COR-L47 (cell line): ENCODE measurements around the gene DUOX1.
"Not testable (repeated sequence)": the region's sequence is repeated elsewhere in the genome, so short reads cannot be mapped to it uniquely, and the experiment has no call there.

Experiments used
- DNase-seq: peaks from one replicate; lab custom pipeline; 2025; lab: John Stamatoyannopoulos, UW

Gene DUOX1

DNA sequence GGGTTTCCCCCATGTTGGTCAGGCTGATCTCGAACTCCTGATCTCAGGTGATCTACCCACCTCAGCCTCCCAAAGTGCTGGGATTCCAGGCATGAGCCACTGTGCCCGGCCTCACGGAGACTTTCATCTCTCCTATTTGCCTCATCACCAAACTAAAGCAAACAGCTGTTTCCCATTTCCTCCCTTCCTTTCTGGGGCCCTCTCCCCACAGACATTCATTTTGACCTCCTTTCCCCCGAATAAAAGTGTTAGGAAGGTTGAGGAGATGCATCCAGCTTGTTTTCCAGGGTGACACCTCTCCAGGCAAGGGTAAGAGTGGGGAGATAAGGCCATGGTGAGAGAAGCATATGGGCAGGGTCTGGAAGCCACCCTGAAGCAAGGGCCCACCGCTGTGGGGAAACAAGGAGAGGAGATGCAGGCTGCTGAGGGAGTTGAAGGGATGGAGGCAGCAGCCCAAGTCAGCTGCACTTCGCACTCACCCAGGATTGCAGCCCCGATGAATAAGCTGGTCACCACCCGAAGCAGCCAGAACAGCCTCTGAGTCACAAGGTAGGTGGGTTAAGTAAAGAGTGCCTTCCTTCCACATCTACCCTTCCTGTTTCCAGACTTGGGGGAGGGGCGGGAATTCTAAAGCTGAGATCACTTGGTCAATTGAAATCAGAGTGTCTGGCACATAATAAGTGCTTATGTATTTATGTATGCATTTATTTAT, 7.9 kb upstream of the DUOX1 start:
- no peak for DNase-seq

DNA sequence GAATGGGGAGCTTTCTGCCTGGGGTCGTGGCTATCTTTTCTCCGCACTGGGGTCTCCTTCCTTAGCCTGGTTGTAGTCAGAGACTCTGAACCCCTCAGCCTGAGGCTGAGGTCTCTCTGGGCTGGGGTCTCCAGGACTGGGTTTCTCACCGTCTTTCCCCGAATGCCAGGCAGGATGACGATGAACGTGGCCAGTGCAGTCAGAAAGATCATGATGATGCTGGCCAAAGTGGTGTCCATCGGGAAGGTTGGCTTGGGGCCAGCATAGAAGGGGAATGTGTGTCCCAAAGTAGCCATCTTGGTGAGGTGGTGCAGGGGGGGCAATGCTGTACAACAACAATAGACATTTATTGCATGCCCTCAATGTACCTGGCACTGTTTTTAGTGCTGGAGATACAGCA, 7.1 kb upstream of the DUOX1 start:
- DNase-seq: no peak

DNA sequence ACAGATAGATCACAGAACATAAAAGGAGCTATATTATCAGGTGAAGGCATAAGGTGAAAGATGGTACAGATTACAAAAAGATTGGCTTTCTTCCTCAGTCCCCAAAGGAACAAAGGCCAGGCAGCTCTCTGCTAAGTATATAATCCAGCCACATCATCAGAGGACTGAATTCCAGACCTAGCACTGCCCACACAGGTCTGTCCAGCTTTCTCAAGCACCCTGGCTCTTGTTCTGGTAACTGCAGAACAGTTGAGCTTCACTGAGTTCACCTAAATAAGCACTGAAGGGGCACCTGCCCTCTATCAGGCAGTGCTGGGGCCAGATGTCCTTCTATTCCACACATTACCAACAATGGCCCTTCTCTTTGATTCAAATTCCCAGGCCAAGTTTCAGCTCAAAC, 6.4 kb upstream of the DUOX1 start:
- DNase-seq: no peak

DNA sequence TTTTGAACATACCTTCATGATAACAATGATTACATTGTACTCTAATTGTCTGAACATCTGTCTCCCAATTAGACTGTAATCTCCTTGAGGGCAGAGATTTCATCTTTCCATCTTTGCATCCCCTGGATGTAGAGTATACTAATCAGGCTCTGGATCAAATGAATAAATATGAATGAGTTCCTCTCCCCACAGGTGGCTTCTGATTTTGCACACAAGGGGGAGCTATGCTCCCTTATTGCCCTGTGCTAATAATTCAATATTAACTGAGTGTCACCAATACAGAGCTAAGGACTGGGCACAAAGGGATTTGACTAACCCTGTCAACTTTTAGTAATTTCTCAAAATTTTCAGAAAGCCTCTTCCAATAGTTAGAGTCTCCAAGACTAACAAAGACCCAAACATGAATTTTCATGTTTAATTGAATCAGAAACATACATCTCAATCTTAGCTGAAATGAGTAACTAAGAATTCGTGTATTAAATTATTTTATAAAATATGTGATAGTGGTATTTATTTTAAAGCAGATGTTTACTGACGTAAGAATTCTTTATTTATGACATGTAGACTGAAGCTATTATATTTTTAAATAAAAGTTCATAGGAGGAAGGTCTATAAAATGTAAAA, 3.1 kb upstream of the DUOX1 start:
- DNase-seq: peak; percentile 13

DNA sequence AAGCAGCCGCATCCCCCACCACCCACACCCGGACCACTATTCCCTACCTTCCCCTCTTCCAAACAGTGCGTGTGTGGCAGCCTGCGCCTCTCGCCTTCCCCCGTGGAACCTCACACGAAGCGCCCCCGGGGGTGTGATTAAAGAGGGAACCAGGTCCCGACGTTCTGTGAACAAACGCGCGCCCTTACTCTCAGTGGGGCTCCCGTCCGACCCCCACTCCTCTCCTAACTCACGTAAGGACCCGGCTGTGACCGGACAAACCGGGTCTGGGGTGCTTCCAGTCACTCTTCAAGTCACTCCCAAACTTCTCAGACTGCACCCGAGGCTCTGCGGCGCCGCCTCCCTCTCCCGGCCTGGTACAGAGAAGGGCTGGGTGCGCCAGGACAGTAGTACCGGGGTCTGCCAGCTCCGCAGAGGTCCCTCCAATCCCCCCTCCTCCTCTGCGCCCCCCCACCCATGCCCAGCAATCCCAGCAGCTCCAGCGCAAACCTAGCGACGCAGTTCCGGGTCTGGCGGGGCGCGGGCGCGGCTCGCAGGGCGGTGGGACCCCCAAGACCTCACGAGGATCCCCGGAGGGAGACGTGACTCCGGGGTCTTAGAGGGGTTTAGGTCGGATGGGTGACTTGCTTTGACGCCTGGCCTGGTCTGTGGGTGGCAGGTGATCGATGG, 689 bp upstream of the DUOX1 start:
- DNase-seq: no peak

DNA sequence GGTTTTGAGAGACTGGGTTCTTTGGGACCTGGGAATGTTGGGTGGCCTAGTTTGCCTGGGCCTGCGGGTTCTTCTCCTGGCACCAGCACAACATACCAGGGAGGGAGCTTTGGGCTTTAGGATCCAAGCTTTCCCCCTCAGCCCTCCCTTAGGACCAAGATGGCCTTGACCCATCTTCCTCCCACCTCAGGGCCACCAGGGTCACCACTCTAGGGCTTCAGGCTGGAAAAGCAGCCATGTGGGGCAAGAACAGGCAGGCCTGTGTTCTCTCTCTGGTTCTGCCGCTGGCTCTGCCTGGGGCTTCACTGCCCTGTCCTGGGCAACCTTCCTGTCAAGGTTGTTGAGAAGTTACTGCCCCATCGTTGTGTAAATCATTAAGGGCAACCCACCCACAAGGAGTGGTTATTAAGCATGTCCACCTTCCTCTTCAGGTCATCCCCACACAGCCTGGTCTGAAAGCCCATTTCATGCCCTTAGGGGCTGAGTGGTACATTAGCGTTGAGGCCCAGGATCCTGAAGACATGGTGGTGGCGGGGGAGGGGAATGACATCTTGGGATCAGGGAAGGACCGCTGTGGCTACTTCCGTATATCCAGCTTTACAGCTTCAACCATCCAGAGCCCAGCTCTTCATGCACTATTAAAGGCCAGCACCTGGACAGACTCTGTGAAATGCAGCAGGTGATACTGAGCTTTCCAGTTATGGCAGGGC, 652 bp downstream of the DUOX1 start:
- no peak for DNase-seq

DNA sequence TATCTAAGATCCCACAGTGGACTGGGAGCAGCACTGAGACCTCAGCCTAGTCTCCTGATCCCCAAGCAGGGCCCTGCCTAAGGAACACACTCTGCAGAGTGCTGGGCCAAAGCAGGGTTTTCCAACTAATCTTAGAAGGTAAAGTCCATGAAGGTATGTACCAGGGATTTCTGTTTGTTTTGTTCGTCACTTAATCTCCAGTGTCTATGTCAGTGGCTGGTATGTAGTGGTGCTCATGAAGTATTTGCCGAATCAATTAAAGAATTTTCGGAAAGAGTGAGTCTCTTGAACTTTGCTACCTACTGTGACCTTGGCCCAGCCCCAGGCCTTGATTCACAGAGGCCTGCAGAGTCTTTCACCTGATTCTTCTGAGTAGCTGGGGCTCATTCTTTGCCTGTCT, 1.7 kb downstream of the DUOX1 start:
- no peak for DNase-seq

DNA sequence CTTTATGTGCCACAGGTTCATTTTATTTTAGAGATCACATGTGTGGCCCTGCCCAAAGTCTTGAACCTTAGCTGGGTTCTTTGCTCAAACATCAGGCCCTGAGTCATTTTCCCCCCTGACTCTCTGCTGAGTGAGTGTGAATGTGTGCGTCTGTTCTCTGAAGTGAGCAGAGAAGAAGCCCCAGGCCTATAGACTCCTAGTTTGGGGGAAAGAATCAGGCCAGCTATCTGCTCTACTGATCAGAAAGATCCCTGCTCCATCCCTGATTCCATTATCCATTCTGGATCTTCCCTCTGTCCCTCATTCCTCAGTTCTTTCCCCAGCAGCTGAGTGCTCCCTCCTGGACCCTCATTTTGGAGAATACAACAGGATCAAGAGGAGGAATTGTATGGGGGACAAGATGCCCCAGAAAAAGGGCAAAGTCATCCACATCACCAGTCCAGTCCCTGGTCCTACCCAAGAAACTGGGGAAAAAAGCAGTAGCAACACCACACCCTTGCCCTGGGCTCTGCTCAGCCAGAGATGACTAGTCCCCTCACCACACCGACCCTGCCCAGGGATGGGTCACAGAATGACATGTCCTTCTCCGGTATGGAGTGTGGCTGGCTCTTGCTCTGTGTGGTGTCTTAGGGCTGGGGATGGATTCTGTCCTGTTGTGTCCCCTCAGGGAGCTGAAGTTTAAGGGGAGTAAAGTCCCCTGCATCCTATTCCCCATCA, 3.2 kb downstream of the DUOX1 start:
- DNase-seq: no peak

DNA sequence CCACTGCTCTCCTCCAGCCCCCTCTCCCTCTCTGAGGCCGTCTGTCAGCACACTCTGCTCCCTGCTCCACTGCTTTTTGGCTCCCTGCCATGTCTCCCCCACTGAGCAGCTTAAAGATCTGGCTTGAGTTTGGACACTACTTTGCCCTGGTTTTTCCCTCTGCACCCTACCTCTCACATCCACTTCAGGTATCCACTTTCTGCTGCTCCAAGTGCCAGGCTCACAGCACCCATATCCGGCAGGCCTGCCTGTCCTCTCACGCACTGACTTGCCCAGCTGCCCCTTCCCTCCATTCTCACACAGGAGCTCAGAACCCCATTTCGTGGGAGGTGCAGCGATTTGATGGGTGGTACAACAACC, 3.7 kb downstream of the DUOX1 start:
- no peak for DNase-seq

DNA sequence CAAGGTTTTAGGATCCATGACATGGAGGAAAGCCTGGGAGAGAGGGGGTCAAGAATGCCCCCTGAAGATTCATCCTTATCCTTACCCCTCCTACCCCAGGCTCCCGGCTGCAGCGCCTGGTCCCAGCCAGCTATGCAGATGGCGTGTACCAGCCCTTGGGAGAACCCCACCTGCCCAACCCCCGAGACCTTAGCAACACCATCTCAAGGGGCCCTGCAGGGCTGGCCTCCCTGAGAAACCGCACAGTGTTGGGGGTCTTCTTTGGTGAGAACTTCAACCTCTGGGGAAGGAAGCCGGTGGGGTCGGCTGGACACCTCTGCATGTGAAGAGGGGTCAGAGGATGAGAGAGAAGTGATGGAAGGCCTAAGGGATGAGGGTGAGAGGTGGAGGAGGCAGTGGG, 4.3 kb downstream of the DUOX1 start:
- no peak for DNase-seq

DNA sequence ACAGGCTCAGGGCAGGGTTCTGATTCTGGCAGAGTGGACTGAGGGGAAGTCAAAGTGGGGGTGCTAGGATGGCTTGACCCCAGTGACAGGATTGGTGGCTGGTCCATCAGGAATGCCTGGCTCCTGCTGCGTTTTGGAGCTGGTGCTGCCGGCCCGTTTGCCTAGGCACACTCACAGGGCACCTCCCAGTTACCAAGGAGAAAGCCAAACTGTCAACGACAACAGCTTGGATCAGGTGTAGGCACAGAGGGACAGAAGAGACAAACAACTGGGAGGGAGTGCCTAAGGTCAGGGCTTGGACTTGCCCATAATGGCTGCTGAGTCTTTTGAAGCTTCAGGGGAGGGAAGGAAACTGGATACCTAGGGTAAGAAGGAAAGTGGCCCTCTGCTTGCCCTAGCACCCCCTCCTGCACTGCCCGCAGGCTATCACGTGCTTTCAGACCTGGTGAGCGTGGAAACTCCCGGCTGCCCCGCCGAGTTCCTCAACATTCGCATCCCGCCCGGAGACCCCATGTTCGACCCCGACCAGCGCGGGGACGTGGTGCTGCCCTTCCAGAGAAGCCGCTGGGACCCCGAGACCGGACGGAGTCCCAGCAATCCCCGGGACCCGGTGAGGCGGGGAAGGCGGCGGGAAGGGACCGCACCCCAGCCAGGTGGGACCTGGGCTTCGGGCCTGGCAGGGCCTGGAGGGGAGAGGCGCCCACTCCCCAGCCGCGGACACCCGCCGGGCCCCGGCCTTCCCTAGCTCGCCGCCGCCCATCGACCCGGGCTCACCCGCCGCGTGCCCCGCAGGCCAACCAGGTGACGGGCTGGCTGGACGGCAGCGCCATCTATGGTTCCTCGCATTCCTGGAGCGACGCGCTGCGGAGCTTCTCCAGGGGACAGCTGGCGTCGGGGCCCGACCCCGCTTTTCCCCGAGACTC, 5.1 kb downstream of the DUOX1 start:
- DNase-seq: no peak

DNA sequence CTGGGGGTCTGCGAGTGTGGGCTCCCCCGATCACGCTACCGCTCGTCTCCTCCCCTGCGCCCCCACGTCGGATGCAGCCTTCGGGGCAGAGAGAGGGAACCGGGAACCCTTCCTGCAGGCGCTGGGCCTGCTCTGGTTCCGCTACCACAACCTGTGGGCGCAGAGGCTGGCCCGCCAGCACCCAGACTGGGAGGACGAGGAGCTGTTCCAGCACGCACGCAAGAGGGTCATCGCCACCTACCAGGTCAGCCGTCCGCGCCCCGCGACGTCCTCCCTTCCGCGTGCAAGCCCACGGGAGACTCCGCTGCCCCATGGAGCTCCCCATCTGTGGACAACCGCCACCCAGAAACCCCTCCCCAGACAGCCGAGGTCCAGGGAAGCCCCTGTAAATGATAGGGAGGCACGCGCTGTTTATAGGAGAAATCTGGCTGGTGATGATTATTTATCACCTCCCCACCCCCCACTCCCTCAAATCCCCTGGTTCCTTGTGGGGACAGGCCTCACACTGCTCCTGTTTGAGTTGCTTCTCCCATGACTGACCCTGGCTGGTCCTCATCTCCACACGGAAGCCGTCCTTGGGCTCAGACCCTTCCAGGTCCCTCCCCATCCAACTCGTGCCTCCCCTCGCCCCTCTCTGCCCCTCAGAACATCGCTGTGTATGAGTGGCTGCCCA, 6.0 kb downstream of the DUOX1 start:
- not testable (repeated sequence) for DNase-seq

DNA sequence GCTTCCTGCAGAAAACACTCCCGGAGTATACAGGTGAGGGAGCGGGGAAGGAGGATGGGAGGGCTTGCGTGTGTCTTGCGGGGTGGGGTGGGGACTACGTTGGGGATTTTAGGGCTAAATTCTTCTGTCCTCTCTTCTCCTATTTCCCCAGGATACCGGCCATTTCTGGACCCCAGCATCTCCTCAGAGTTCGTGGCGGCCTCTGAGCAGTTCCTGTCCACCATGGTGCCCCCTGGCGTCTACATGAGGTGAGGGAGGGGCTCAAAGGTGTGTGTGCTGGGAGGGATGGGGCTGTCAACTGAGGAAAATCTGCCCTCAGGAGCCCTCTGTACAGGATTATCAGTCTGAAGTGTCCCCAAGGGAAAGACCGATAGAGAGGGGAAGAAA, 6.6 kb downstream of the DUOX1 start:
- DNase-seq: no peak

DNA sequence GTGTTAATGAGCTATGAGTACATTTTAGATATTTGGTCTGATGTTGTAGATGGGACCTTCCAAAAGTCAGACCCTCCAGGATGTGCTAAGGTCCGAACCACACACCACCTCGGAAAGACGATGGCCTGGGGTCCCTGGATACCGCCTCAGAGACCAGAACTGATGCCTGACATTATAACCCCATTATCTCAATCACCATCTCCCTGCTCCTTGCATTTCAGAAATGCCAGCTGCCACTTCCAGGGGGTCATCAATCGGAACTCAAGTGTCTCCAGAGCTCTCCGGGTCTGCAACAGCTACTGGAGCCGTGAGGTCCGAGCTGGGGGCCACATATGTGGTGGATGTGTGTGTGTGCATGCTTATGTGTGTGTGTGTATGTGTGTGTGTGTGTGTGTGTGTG, 7.9 kb downstream of the DUOX1 start:
- no peak for DNase-seq

DNA sequence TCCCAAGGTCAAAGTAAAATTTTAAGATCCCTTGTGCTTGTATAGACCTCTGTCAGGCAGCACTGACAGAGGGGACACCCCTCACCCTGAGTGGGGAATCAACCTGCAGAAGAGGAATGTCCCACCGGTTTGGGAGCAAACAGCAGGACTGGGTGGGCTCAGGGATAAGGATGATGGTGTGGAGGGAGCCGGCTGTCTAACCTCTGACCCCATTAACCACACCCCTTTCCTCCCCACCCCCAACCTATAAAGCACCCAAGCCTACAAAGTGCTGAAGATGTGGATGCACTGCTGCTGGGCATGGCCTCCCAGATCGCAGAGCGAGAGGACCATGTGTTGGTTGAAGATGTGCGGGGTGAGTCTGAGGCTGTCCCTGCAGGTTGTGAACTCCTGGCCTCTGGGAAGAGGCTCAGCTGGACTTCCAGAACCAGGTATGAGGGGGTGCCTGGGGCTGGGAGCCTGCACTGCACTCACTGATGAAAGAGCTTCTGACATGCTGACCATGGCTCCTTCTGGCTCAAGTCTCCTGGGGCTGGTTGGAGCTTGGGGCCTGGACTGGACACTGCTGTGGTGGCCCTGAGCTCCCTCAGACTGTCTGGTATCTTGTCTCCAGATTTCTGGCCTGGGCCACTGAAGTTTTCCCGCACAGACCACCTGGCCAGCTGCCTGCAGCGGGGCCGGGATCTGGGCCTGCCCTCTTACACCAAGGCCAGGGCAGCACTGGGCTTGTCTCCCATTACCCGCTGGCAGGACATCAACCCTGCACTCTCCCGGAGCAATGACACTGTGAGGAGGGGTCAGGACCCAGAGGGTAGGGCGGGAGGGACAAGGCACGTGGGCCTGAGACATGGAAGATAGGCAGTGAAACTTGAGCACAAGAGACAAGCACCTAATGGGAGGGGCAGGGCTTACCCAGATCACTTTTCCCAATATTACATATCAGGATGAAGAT, 9.3 kb downstream of the DUOX1 start:
- no peak for DNase-seq

DNA sequence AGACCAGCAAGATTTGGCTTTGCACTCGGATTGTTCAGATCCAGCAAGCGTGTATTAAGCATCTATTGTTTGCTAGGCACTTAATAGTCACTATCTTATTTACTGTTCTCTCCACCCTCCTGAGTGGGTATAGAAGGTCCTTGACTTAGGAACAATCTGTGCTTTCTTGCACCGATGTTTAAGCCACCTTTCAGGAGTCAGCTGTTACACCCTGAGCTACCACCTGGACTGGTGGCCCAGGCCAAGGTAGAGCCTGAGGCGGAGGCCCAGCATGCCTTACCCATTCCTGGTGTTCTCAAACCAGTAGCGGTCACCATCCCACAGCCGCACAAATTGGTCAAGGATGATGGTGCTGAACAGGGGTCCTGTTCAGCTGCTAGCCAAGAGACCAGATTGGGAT, 10.0 kb downstream of the DUOX1 start:
- no peak for DNase-seq

DNA sequence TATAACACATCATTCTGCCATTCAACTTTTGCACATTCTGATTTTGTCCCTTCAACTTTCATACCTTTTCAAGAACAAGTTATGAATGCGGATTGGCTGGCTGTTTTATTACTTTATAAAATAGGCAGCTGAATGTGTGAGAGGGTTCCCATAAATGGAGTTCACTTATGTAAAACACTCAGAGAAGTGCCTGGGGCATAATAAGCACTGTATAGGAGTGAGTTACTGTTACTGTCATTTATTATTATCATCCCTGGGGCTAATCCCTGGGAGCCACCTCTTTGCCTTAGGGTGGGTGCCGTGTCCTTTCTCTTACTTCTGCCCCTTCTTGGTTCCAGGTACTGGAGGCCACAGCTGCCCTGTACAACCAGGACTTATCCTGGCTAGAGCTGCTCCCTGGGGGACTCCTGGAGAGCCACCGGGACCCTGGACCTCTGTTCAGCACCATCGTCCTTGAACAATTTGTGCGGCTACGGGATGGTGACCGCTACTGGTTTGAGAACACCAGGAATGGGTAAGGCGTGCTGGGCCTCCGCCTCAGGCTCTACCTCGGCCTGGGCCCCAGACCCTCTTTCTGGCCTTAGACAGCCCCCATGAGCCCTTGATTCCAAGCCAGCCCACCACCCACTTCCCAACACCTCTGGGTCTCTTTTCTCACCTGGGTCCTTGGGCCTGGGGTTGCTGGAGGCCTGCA, 10.9 kb downstream of the DUOX1 start:
- no peak for DNase-seq

DNA sequence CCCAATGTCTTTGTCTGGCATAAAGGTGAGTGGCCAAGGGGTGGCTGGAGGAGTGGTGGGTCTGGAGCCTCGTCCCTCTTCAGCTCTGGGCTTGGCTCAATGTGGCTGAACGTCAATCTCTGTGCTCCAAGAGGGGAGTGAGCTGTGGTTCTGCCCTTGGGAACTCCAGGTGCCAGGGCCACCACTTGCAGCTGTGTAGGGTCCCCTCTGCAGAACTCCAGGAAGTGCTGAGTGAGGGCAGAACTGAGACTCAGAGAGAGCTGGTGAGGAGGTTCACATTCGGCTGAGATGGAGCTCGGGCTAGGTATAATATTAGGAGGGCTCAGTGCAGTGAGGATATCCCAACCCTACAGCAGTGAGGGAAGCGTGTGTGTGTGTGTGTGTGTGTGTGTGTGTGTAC, 11.6 kb downstream of the DUOX1 start:
- DNase-seq: no peak

DNA sequence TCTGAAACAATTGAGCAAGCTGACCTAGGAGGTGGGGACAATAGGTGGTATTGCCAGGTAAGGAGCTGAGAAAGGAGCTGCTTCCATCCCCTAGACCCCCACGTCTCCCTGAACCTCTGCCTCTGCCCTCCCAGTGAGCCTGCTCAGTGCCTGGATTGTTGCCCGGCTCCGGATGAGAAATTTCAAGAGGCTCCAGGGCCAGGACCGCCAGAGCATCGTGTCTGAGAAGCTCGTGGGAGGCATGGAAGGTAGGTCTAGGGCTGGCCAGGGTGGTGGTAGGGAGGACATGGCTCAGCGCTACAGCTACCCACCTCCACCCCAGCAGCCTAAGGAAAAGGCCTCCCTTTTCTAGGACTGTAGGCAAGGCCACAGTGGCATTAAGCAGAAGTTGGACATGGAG, 13.3 kb downstream of the DUOX1 start:
- no peak for DNase-seq
